Measurements from ENCODE around the gene HMCN2. TPM values are rescaled to one million over a fixed set of nuclear protein-coding genes. Genes with fewer than 3 reads are reported as not detected.

The HMCN2 gene
- total RNA-seq, 1 donor from 2014 or later: not detected

- no peak overlapping the region for H3K27ac Mint-ChIP-seq
- peaks cover 2% of the 10 kb centered on the region for H3K27me3 Mint-ChIP-seq
- DNase-seq: no peak
- intact Hi-C loops (cut with micrococcal nuclease): no loop called here
- no peaks in the 10 kb centered on the region for H3K9me3 Mint-ChIP-seq
- H3K4me1 Mint-ChIP-seq: peaks cover 3% of the 10 kb centered on the region
- H3K36me3 Mint-ChIP-seq (ENCODE audit: low read depth): no peaks in the 10 kb centered on the region
- H3K4me3 Mint-ChIP-seq: no peak overlapping the region
Measured at GRCh38 chr9:130370226-130370625, 104.7 kb downstream of the HMCN2 start.

- Mint-ChIP-seq H3K4me3 (no peak overlapping the region), H3K27me3 (peaks cover 2% of the 10 kb centered on the region), H3K36me3 (ENCODE audit: low read depth) (no peaks in the 10 kb centered on the region), H3K9me3 (no peaks in the 10 kb centered on the region), H3K4me1 (peaks cover 3% of the 10 kb centered on the region), H3K27ac (no peak overlapping the region)
- intact Hi-C loops (cut with micrococcal nuclease): no loop called here
- DNase-seq: no peak
Measured at GRCh38 chr9:130371196-130371966, 105.8 kb downstream of the HMCN2 start.

- H3K9me3 Mint-ChIP-seq: no peaks in the 10 kb centered on the region
- intact Hi-C loops (cut with micrococcal nuclease): no loop called here
- H3K4me3 Mint-ChIP-seq: no peak overlapping the region
- H3K27ac Mint-ChIP-seq: no peak overlapping the region
- H3K4me1 Mint-ChIP-seq: peaks cover 3% of the 10 kb centered on the region
- H3K36me3 Mint-ChIP-seq (ENCODE audit: low read depth): no peaks in the 10 kb centered on the region
- DNase-seq: no peak
- H3K27me3 Mint-ChIP-seq: peaks cover under 1% of the 10 kb centered on the region
Measured at GRCh38 chr9:130372057-130372456, 106.5 kb downstream of the HMCN2 start.

DNA sequence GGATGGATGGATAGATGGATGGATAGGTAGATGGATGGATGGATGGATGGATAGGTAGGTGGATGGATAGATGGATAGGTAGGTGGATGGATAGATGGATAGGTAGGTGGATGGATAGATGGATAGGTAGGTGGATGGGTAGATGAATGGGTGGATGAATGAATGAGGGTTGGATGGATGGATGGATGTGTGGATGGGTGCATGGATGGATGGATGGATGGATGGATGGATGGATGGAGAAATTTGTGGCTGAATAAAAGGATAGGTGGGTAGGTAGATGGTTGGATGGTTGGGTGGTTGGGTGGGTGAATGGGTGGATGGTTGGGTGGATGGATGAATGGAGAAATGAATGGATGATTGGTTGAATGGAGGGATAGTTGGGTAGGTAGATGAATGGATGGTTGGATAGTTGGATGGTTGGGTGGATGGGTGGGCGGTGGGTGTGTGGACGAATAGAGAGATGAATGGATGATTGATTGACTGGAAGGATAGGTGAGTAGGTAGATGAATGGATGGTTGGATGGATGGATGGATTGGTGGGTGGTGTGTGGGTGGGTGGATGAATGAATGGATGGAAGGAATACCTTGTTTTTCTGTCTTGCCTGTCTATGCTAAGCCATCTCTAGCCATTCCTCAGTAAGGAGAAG, 108.2 kb downstream of the HMCN2 start:
- Mint-ChIP-seq H3K4me1 (no peaks in the 10 kb centered on the region), H3K4me3 (no peak overlapping the region), H3K27me3 (no peaks in the 10 kb centered on the region), H3K9me3 (no peaks in the 10 kb centered on the region), H3K36me3 (ENCODE audit: low read depth) (no peaks in the 10 kb centered on the region), H3K27ac (no peak overlapping the region)
- no peak for DNase-seq
- intact Hi-C loops (cut with micrococcal nuclease): no loop called here

DNA sequence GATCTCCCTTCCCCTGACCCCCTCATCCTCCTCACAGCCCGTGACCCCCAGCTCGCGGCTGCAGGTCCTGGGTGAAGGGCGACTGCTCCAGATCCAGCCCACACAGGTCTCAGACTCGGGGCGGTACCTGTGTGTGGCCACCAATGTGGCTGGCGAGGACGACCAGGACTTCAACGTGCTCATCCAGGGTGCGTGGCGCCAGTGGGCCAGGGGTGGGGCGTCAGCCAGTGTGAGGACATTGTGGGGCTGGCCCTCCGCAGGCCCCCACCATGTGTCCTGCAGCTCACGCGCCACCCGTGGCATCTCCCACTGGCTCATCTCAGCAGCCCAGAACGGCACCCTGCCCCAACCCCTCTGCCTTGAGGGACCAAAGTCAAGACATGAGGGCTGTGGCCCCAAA, 112.1 kb downstream of the HMCN2 start:
- no peaks in the 10 kb centered on the region for H3K36me3 Mint-ChIP-seq (ENCODE audit: low read depth)
- no peaks in the 10 kb centered on the region for H3K9me3 Mint-ChIP-seq
- DNase-seq: no peak
- intact Hi-C loops (cut with micrococcal nuclease): no loop called here
- no peak overlapping the region for H3K4me3 Mint-ChIP-seq
- H3K27ac Mint-ChIP-seq: no peak overlapping the region
- no peaks in the 10 kb centered on the region for H3K4me1 Mint-ChIP-seq
- no peaks in the 10 kb centered on the region for H3K27me3 Mint-ChIP-seq

- no peaks in the 10 kb centered on the region for H3K9me3 Mint-ChIP-seq
- no peak overlapping the region for H3K4me3 Mint-ChIP-seq
- H3K36me3 Mint-ChIP-seq (ENCODE audit: low read depth): no peaks in the 10 kb centered on the region
- no peak for DNase-seq
- no peaks in the 10 kb centered on the region for H3K4me1 Mint-ChIP-seq
- intact Hi-C loops (cut with micrococcal nuclease): no loop called here
- no peaks in the 10 kb centered on the region for H3K27me3 Mint-ChIP-seq
- no peak overlapping the region for H3K27ac Mint-ChIP-seq
Measured at GRCh38 chr9:130378875-130379648, 113.5 kb downstream of the HMCN2 start.

DNA sequence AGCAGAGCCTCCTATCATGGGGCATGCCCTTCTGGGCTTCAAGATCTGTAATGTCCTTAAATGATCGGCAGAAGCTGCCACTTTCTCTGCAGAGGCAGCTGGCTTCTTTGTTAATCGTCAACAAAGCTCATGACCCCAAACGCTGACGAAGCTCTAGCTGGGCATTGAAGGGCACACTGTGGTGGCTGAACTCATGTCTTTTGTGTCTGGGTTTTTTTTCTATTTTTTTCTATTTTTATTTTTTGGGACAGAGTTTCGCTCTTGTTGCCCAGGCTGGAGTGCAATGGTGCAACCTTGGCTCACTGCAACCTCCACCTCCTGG, 114.0 kb downstream of the HMCN2 start:
- H3K27ac Mint-ChIP-seq: no peak overlapping the region
- H3K4me1 Mint-ChIP-seq: no peaks in the 10 kb centered on the region
- DNase-seq: no peak
- H3K4me3 Mint-ChIP-seq: no peak overlapping the region
- no peaks in the 10 kb centered on the region for H3K27me3 Mint-ChIP-seq
- intact Hi-C loops (cut with micrococcal nuclease): no loop called here
- H3K36me3 Mint-ChIP-seq (ENCODE audit: low read depth): no peaks in the 10 kb centered on the region
- H3K9me3 Mint-ChIP-seq: no peaks in the 10 kb centered on the region

GRCh38 chr9:130380920-130381469, 115.4 kb downstream of the HMCN2 start:
- H3K27ac Mint-ChIP-seq: no peak overlapping the region
- intact Hi-C loops (cut with micrococcal nuclease): no loop called here
- no peak for DNase-seq
- H3K4me1 Mint-ChIP-seq: no peaks in the 10 kb centered on the region
- no peaks in the 10 kb centered on the region for H3K36me3 Mint-ChIP-seq (ENCODE audit: low read depth)
- H3K4me3 Mint-ChIP-seq: no peak overlapping the region
- no peaks in the 10 kb centered on the region for H3K9me3 Mint-ChIP-seq
- H3K27me3 Mint-ChIP-seq: no peaks in the 10 kb centered on the region

- Mint-ChIP-seq H3K4me1 (no peaks in the 10 kb centered on the region), H3K27me3 (no peaks in the 10 kb centered on the region), H3K9me3 (no peaks in the 10 kb centered on the region), H3K4me3 (no peak overlapping the region), H3K36me3 (ENCODE audit: low read depth) (no peaks in the 10 kb centered on the region), H3K27ac (no peak overlapping the region)
- no peak for DNase-seq
- intact Hi-C loops (cut with micrococcal nuclease): no loop called here
Measured at GRCh38 chr9:130381660-130382059, 116.1 kb downstream of the HMCN2 start.

GRCh38 chr9:130382096-130382495, 116.5 kb downstream of the HMCN2 start:
- intact Hi-C loops (cut with micrococcal nuclease): no loop called here
- Mint-ChIP-seq H3K36me3 (ENCODE audit: low read depth) (no peaks in the 10 kb centered on the region), H3K4me1 (no peaks in the 10 kb centered on the region), H3K27me3 (no peaks in the 10 kb centered on the region), H3K4me3 (no peak overlapping the region), H3K27ac (no peak overlapping the region), H3K9me3 (no peaks in the 10 kb centered on the region)
- DNase-seq: no peak

DNA sequence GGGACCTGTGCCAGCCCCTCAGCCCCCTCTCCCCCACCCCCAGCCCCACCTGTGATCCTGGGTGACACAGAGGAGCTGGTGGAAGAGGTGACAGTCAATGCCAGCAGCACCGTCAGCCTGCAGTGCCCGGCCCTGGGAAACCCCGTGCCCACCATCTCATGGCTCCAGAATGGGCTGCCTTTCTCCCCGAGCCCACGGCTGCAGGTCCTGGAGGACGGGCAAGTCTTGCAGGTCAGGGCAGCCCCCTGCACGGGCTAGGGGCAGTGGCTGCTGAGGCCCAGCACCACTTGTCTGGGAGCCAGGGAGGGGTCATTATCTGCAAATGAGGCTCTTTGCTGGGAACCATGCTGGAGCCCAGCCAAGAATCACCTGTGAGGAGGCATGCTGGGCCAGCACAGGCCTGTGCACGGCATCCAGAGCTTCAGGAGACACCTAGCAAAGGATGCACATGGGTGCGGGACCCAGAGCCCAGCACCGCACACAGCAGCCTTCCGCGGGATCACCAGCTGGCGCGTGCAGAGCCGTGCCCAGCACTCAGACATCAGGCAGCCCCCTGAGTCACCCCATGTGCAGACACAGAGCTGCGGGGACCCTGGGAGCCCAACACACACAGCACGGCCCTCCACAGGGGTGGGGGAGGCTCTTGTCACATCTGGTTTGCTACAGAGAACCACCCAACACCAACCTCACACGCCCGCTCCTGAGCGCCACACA, 117.2 kb downstream of the HMCN2 start:
- no peak overlapping the region for H3K27ac Mint-ChIP-seq
- no peaks in the 10 kb centered on the region for H3K9me3 Mint-ChIP-seq
- no peak overlapping the region for H3K4me3 Mint-ChIP-seq
- H3K4me1 Mint-ChIP-seq: no peaks in the 10 kb centered on the region
- DNase-seq: no peak
- intact Hi-C loops (cut with micrococcal nuclease): no loop called here
- no peaks in the 10 kb centered on the region for H3K27me3 Mint-ChIP-seq
- no peaks in the 10 kb centered on the region for H3K36me3 Mint-ChIP-seq (ENCODE audit: low read depth)

DNA sequence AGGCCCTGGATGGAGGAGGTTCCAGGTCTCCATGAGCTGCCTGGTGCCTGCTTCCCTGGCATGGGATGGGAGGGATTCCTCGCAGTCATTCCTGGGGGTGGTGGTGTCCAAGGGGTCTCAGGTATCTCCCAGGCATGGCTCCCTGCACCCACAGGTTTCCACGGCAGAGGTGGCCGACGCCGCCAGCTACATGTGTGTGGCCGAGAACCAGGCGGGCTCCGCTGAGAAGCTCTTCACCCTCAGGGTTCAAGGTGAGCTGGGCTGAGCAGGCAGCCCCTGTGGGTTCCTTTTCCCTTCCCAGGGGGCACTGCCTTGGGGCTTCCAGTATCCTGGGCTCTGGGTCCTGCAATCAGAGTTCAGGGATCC, 117.8 kb downstream of the HMCN2 start:
- no peaks in the 10 kb centered on the region for H3K36me3 Mint-ChIP-seq (ENCODE audit: low read depth)
- DNase-seq: no peak
- no peaks in the 10 kb centered on the region for H3K9me3 Mint-ChIP-seq
- H3K27ac Mint-ChIP-seq: no peak overlapping the region
- H3K27me3 Mint-ChIP-seq: no peaks in the 10 kb centered on the region
- H3K4me3 Mint-ChIP-seq: no peak overlapping the region
- no peaks in the 10 kb centered on the region for H3K4me1 Mint-ChIP-seq
- intact Hi-C loops (cut with micrococcal nuclease): no loop called here

GRCh38 chr9:130383979-130384676, 118.6 kb downstream of the HMCN2 start:
- no peaks in the 10 kb centered on the region for H3K9me3 Mint-ChIP-seq
- no peaks in the 10 kb centered on the region for H3K27me3 Mint-ChIP-seq
- no peak overlapping the region for H3K27ac Mint-ChIP-seq
- no peak overlapping the region for H3K4me3 Mint-ChIP-seq
- intact Hi-C loops (cut with micrococcal nuclease): no loop called here
- no peaks in the 10 kb centered on the region for H3K36me3 Mint-ChIP-seq (ENCODE audit: low read depth)
- no peak for DNase-seq
- no peaks in the 10 kb centered on the region for H3K4me1 Mint-ChIP-seq

Measured in activated CD4-positive, alpha-beta T cell treated with anti-CD3 and anti-CD28 coated beads, Interleukin-2, amount 10 ng/mL, durations not matched to agents 24 days and 14 days (primary cell).